Stomach (tissue), 9 donors: ENCODE results near the gene PEPD. TPM values are rescaled to one million over a fixed set of nuclear protein-coding genes. Genes with fewer than 3 reads are reported as not detected.

Experiments
- DNase-seq, 2 donors: peaks; one replicate each; pipeline versions ENCODE4 v3.0.0 to v3.0.0-alpha.2; 2013 to 2019
- H3K27ac ChIP-seq, 5 donors: fragments of 200-600 bp in 4 of 5; sonication (generic) in 4 of 5; one replicate each; pipeline ENCODE4 v1.5.1; 2013 to 2019; ENCODE audit warnings: mild to moderate bottlenecking in 1 of 5, moderate library complexity in 1 of 5
- H3K27me3 ChIP-seq, 3 donors: fragments of 200-600 bp; sonication (generic); one replicate each; pipeline ENCODE4 v1.5.1; 2017 to 2019; ENCODE audit warnings: mixed run types in 1 of 3
- H3K36me3 ChIP-seq, 4 donors: fragments of 200-600 bp; sonication (generic); 1 replicate in 3 of 4; 2 replicates in 1 of 4; pipeline ENCODE4 v1.5.1; 2016 to 2019
- H3K4me1 ChIP-seq, 4 donors: fragments of 200-600 bp; sonication (generic); one replicate each; pipeline ENCODE4 v1.5.1; 2016 to 2019
- H3K4me3 ChIP-seq, 4 donors: fragments of 200-600 bp; sonication (generic) in 3 of 4; one replicate each; pipeline ENCODE4 v1.5.1; 2016 to 2019; ENCODE audit warnings: mild to moderate bottlenecking in 1 of 4
- H3K9me3 ChIP-seq, 4 donors: fragments of 200-600 bp; sonication (generic); one replicate each; pipeline ENCODE4 v1.5.1; 2016 to 2019
- EP300 ChIP-seq: sonication (generic); formaldehyde crosslinking; IDR thresholded peaks from one replicate; pipeline ENCODE4 v1.6.1; 2017; ENCODE audit warnings: antibody characterized with exemption
- POLR2A ChIP-seq, 4 donors: fragments of 450-650 bp; IDR thresholded peaks; one replicate each; pipeline ENCODE4 v1.6.1; 2016; ENCODE audit warnings: antibody characterized with exemption in 4 of 4, control low read depth in 2 of 4, mild to moderate bottlenecking in 1 of 4, moderate library complexity in 1 of 4
- POLR2AphosphoS5 ChIP-seq, 3 donors: sonication (generic); formaldehyde crosslinking; IDR thresholded peaks; one replicate each; pipeline ENCODE4 v1.6.1; 2016; ENCODE audit warnings: antibody characterized with exemption in 3 of 3
- WGBS, 5 donors: extraction: QIAGEN DNeasy Blood & Tissue Kit in 3 of 5; methylation state at CpG; one replicate each; pipeline versions ENCODE4 v1.1.5 to v1.1.7; 2013 to 2018; 5-methylcytosine and 5-hydroxymethylcytosine counted together
- intact Hi-C: fragments of 100-400 bp; cut with DNase I; formaldehyde crosslinking; loops from one replicate; pipeline ENCODE4 v1.15.1; 2023; ENCODE audit warnings: low total_unique reads
- polyA plus RNA-seq, 3 donors: library from polyadenylated mRNA; stranded (reverse); fragments of 200-250 nt; gene quantifications; one replicate each; pipeline ENCODE4 v1.2.3, GENCODE V29; 2013
- total RNA-seq, 5 donors: library from RNA; depleted of rRNA; stranded (reverse); fragments of >200 nt; gene quantifications; one replicate each; pipeline versions ENCODE4 v1.1.0 to v1.2.3, GENCODE V29; 2014 to 2016
- TF ChIP-seq, protein P1 (sequence below), 7 experiments: fragments of 450-650 bp in 4 of 7; fragments of 200-600 bp in 3 of 7; sonication (generic) in 3 of 7; IDR thresholded peaks; one replicate each; pipeline ENCODE4 v1.5.1; 2016 to 2019; ENCODE audit warnings: antibody characterized with exemption in 7 of 7, control low read depth in 2 of 7, mild to moderate bottlenecking in 1 of 7
- donor health status: healthy with polysubstance abuse.
- donor health status: Bipolar disorder and iron deficiency.
- donor health status: healthy.

Gene PEPD
- total and polyA plus RNA-seq, 8 donors: 8.8 to 99.4 (median 42.7) TPM

- TF ChIP-seq POLR2A (IDR thresholded peaks at IDR 0.05) (no peak), EP300 (no peak), POLR2AphosphoS5 (IDR thresholded peaks at IDR 0.05) (no peak)
- TF ChIP-seq, protein P1, sequence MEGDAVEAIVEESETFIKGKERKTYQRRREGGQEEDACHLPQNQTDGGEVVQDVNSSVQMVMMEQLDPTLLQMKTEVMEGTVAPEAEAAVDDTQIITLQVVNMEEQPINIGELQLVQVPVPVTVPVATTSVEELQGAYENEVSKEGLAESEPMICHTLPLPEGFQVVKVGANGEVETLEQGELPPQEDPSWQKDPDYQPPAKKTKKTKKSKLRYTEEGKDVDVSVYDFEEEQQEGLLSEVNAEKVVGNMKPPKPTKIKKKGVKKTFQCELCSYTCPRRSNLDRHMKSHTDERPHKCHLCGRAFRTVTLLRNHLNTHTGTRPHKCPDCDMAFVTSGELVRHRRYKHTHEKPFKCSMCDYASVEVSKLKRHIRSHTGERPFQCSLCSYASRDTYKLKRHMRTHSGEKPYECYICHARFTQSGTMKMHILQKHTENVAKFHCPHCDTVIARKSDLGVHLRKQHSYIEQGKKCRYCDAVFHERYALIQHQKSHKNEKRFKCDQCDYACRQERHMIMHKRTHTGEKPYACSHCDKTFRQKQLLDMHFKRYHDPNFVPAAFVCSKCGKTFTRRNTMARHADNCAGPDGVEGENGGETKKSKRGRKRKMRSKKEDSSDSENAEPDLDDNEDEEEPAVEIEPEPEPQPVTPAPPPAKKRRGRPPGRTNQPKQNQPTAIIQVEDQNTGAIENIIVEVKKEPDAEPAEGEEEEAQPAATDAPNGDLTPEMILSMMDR (IDR thresholded peaks at IDR 0.05): no peak
These were observed 58.4 kb downstream of the PEPD start for GRCh38 chr19:33463199-33463598.

GRCh38 chr19:33462112-33462791 lies 59.3 kb downstream of the PEPD start:
- WGBS, 5 donors: 84 to 93% (median 90%) methylated on average over 9 to 16 of the region's 16 CpGs
- Histone ChIP-seq H3K27ac (no peak overlapping the region), H3K27me3 (no peaks in the 10 kb centered on the region), H3K4me3 (no peak overlapping the region), H3K36me3 (peaks cover 22 to 59% (median 45%) of the 10 kb centered on the region in 4 donors), H3K4me1 (no peaks in the 10 kb centered on the region), H3K9me3 (no peaks in the 10 kb centered on the region)
- TF ChIP-seq EP300 (no peak), POLR2A (IDR thresholded peaks at IDR 0.05) (no peak), POLR2AphosphoS5 (IDR thresholded peaks at IDR 0.05) (no peak)
- TF ChIP-seq, protein P1 (IDR thresholded peaks at IDR 0.05): no peak
- intact Hi-C loops: no loop called here
- no peak for DNase-seq

More at GRCh38 chr19:33463199-33463598, 58.4 kb downstream of the PEPD start:
- Histone ChIP-seq H3K27ac (no peak overlapping the region), H3K36me3 (peaks cover 22 to 67% (median 45%) of the 10 kb centered on the region in 4 donors), H3K4me1 (no peaks in the 10 kb centered on the region), H3K9me3 (no peaks in the 10 kb centered on the region), H3K4me3 (no peak overlapping the region), H3K27me3 (no peaks in the 10 kb centered on the region)
- WGBS, 5 donors: 67 to 77% (median 72%) methylated on average over 10 of the region's 10 CpGs
- peak in 1 of 2 donors; percentile 33 for DNase-seq
- intact Hi-C loops: no loop called here

DNA sequence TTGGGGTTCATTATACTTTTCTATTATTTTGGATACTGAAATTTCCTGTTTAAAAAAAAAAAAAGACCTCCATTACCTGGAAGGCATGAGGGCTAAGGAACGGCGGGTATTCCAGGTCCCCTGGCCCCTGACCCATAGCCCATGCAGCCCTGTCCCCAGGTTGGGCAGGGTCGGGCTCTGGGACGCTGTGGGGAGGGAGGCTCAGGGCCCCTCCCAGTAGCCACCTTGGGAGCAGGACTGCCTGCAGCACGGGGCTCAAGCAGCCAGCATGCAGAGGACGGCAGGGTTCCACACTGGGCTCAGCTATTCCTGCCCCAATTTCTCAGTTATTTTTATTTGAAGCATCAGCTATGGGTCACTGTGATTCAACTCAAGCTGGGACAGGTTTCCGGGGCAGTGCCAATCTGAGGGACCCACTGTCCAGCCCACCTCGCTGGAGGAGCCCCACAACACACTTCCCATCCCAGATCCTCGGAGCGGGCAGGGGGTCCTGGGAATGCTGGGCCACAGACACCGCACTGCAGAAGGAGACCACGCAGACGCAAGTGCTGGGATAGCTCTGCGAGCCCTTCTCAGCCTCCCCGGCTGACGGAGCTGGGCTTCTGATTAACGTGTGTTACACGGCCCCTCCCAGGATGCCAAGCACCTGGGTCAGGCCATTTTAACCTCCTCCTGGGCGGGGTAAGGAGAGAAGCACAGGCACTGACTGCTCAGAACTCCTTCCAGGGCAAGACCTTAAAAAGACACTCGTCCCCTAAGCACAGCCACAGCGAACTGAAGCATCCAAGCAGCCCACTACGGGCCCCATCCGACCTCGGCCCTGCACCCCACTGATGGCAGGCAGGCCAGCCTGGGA lies 60.1 kb downstream of the PEPD start:
- H3K27ac ChIP-seq: no peak overlapping the region
- no peaks in the 10 kb centered on the region for H3K27me3 ChIP-seq
- no peak for DNase-seq
- peaks cover 22 to 67% (median 45%) of the 10 kb centered on the region in 4 donors for H3K36me3 ChIP-seq
- WGBS, 5 donors: 84 to 89% (median 87%) methylated on average over 20 to 24 of the region's 24 CpGs
- no peak overlapping the region for H3K4me3 ChIP-seq
- intact Hi-C loops: no loop called here
- no peak for TF ChIP-seq POLR2AphosphoS5 (IDR thresholded peaks at IDR 0.05)
- no peak for TF ChIP-seq POLR2A (IDR thresholded peaks at IDR 0.05)
- no peak for TF ChIP-seq EP300
- TF ChIP-seq, protein P1 (IDR thresholded peaks at IDR 0.05): no peak
- no peaks in the 10 kb centered on the region for H3K9me3 ChIP-seq
- H3K4me1 ChIP-seq: no peaks in the 10 kb centered on the region

- peaks cover 22 to 71% (median 45%) of the 10 kb centered on the region in 4 donors for H3K36me3 ChIP-seq
- no peak overlapping the region for H3K4me3 ChIP-seq
- TF ChIP-seq POLR2A (IDR thresholded peaks at IDR 0.05): no peak
- TF ChIP-seq EP300: no peak
- no peak for TF ChIP-seq POLR2AphosphoS5 (IDR thresholded peaks at IDR 0.05)
- TF ChIP-seq, protein P1 (IDR thresholded peaks at IDR 0.05): no peak
- intact Hi-C loops: no loop called here
- H3K9me3 ChIP-seq: no peaks in the 10 kb centered on the region
- no peaks in the 10 kb centered on the region for H3K27me3 ChIP-seq
- no peaks in the 10 kb centered on the region for H3K4me1 ChIP-seq
- no peak overlapping the region for H3K27ac ChIP-seq
- WGBS, 5 donors: 88 to 95% (median 92%) methylated on average over 11 to 18 of the region's 18 CpGs
- no peak for DNase-seq
These were observed 61.2 kb downstream of the PEPD start for GRCh38 chr19:33460221-33460908.
